HEK293 (cell line): ENCODE measurements around the gene PHF10.
A peak's percentile ranks its signal among the peaks of the same experiment; 100 is the strongest.

Experiments used
- CTCF ChIA-PET: fragments of 350-600 bp; formaldehyde crosslinking; extraction: SDS; loops from one replicate; lab custom pipeline; 2021; ENCODE audit warnings: antibody characterized with exemption; lab: Yijun Ruan, JAX
- POLR2A ChIA-PET: fragments of 300-600 bp; formaldehyde crosslinking; extraction: SDS; loops from one replicate; lab custom pipeline; 2020; ENCODE audit warnings: antibody characterized with exemption, inconsistent platforms; lab: Yijun Ruan, JAX
- H3K27ac ChIP-seq: fragments of 200-500 bp; sonication (Bioruptor generic); 2 replicates; pipeline ENCODE4 v1.5.1; 2014; ENCODE audit warnings: low read depth, low read length, control low read depth, inconsistent platforms; ENCODE audit errors: extremely low read depth
- H3K36me3 ChIP-seq, 2 experiments: fragments of 200-500 bp in 1 of 2; sonication (Bioruptor generic) in 1 of 2; 1 replicate in 1 of 2; 2 replicates in 1 of 2; pipeline ENCODE4 v1.5.1; 2014 to 2017; ENCODE audit warnings: inconsistent platforms in 2 of 2, low read length in 2 of 2; ENCODE audit not compliant: control insufficient read depth in 2 of 2, insufficient read depth in 1 of 2
- H3K4me1 ChIP-seq: fragments of 200-500 bp; sonication (Bioruptor generic); 2 replicates; pipeline ENCODE4 v1.5.1; 2014; ENCODE audit warnings: mild to moderate bottlenecking, low read length, inconsistent platforms; ENCODE audit not compliant: control insufficient read depth, insufficient read depth
- H3K4me3 ChIP-seq: 2 replicates; pipeline ENCODE4 v1.5.1; 2011; ENCODE audit warnings: low read depth, mild to moderate bottlenecking, control low read depth, low read length, moderate library complexity
- H3K9me3 ChIP-seq: fragments of 200-500 bp; sonication (Bioruptor generic); 2 replicates; pipeline ENCODE4 v1.5.1; 2014; ENCODE audit warnings: low read depth, low read length, inconsistent platforms; ENCODE audit not compliant: control insufficient read depth, insufficient read depth
- HOXC10 ChIP-seq: sonication (generic); formaldehyde crosslinking; IDR thresholded peaks from 2 replicates; pipeline ENCODE4 v1.8.1; 2023; ENCODE audit warnings: mild to moderate bottlenecking, missing genetic modification reagents
- MYNN ChIP-seq: fragments of 450-650 bp; formaldehyde crosslinking; IDR thresholded peaks from 2 replicates; pipeline ENCODE4 v1.5.1; 2016; ENCODE audit warnings: missing biosample characterization, missing genetic modification characterization, borderline replicate concordance
- PRDM1 ChIP-seq: fragments of 450-650 bp; formaldehyde crosslinking; IDR thresholded peaks from 2 replicates; pipeline ENCODE4; 2016; ENCODE audit warnings: missing biosample characterization, missing genetic modification characterization
- ZBTB17 ChIP-seq: fragments of 450-650 bp; formaldehyde crosslinking; IDR thresholded peaks from 2 replicates; pipeline ENCODE4 v1.5.1; 2016; ENCODE audit warnings: missing biosample characterization, missing genetic modification characterization
- ZFP37 ChIP-seq: fragments of 450-650 bp; formaldehyde crosslinking; IDR thresholded peaks from 2 replicates; pipeline ENCODE4 v1.5.1; 2016; ENCODE audit warnings: missing biosample characterization, missing genetic modification characterization
- ZNF16 ChIP-seq: fragments of 450-650 bp; formaldehyde crosslinking; IDR thresholded peaks from 2 replicates; pipeline ENCODE4 v1.5.1; 2016; ENCODE audit warnings: low read depth, missing biosample characterization, missing genetic modification characterization
- ZNF335 ChIP-seq: fragments of 450-650 bp; formaldehyde crosslinking; conservative IDR thresholded peaks from 2 replicates; pipeline ENCODE4 v1.5.1; 2016; ENCODE audit warnings: missing biosample characterization, missing genetic modification characterization
- ZNF658 ChIP-seq: fragments of 450-650 bp; formaldehyde crosslinking; IDR thresholded peaks from 2 replicates; pipeline ENCODE4; 2016; ENCODE audit warnings: missing biosample characterization, missing genetic modification characterization
- ZXDB ChIP-seq: fragments of 450-650 bp; formaldehyde crosslinking; IDR thresholded peaks from 2 replicates; pipeline ENCODE4 v1.5.1; 2016; ENCODE audit warnings: missing biosample characterization, missing genetic modification characterization
- TF ChIP-seq, protein P1 (sequence below): fragments of 450-650 bp; formaldehyde crosslinking; optimal IDR thresholded peaks from 2 replicates; pipeline ENCODE3; 2016; ENCODE audit warnings: missing biosample characterization, mild to moderate bottlenecking, missing genetic modification characterization
- TF ChIP-seq, protein P2 (sequence below): fragments of 450-650 bp; formaldehyde crosslinking; conservative IDR thresholded peaks from 2 replicates; pipeline ENCODE4 v1.5.1; 2016; ENCODE audit warnings: low read depth, missing biosample characterization, missing genetic modification characterization
- TF ChIP-seq, protein P3 (sequence below): fragments of 450-650 bp; formaldehyde crosslinking; IDR thresholded peaks from 2 replicates; pipeline ENCODE4 v1.5.1; 2017; ENCODE audit warnings: missing biosample characterization, missing genetic modification characterization
- TF ChIP-seq, protein P4 (sequence below): fragments of 450-650 bp; formaldehyde crosslinking; IDR thresholded peaks from 2 replicates; pipeline ENCODE4 v1.5.1; 2016; ENCODE audit warnings: missing biosample characterization, missing genetic modification characterization
- TF ChIP-seq, protein P5 (sequence below): fragments of 450-650 bp; formaldehyde crosslinking; IDR thresholded peaks from 2 replicates; pipeline ENCODE4 v1.5.1; 2016; ENCODE audit warnings: missing biosample characterization, missing genetic modification characterization

The PHF10 gene

DNA sequence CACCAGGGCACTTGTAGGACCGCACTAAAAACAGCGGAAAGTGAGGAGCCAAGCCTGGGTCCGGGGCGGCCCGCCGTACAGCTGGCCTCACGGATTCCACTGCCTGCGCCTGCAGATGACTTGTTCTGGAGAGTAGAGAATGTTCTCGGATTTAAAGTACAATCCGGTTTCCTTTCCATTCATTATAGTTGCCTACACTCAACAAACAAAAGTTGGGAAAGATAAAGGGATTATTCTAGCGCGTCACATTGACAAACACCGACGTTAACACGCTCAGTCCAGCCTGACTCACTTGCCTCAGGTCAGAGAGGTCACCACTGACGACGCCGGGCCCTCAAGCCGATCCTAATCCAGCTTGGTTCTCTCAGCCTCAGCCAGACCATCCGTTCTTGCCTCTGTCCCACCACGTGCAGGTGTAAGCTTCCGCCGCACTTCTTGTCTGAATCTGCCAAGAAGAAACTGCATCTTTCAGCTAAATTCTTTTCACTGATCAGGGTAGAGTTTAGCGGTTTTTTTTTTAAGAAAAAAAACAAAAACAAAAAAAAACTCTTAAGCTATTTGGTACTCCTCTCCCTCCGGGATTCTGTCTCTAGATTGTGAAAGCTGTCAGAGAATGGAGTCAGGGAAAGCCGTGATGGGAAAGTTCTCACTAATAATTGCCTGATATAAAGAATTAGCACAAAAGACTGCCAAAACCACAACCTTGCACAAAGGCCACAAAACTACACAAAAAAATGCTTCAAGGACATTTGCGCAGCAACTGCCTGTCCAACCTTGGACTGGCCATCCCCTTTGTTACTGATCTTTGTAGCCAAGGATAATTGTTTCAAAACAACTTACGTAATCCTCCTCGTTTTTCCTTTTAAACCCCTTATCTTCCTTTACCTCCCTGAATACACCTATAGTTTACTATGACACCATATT lies 1.1 kb upstream of the PHF10 start (continued):
- TF ChIP-seq, protein P1, sequence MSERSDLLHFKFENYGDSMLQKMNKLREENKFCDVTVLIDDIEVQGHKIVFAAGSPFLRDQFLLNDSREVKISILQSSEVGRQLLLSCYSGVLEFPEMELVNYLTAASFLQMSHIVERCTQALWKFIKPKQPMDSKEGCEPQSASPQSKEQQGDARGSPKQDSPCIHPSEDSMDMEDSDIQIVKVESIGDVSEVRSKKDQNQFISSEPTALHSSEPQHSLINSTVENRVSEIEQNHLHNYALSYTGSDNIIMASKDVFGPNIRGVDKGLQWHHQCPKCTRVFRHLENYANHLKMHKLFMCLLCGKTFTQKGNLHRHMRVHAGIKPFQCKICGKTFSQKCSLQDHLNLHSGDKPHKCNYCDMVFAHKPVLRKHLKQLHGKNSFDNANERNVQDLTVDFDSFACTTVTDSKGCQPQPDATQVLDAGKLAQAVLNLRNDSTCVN (tag by site-specific recombination) = peak; percentile 39
- TF ChIP-seq ZNF658 (no peak), ZBTB17 (peak; percentile 33; the same call in 1 of the 2 replicates), ZFP37 (tag by site-specific recombination) (0 out of 2 replicates have a peak, but pooled peaks have one; percentile 14), PRDM1 (peak; percentile 78), ZNF335 (peak; percentile 76)
- TF ChIP-seq, protein P2, sequence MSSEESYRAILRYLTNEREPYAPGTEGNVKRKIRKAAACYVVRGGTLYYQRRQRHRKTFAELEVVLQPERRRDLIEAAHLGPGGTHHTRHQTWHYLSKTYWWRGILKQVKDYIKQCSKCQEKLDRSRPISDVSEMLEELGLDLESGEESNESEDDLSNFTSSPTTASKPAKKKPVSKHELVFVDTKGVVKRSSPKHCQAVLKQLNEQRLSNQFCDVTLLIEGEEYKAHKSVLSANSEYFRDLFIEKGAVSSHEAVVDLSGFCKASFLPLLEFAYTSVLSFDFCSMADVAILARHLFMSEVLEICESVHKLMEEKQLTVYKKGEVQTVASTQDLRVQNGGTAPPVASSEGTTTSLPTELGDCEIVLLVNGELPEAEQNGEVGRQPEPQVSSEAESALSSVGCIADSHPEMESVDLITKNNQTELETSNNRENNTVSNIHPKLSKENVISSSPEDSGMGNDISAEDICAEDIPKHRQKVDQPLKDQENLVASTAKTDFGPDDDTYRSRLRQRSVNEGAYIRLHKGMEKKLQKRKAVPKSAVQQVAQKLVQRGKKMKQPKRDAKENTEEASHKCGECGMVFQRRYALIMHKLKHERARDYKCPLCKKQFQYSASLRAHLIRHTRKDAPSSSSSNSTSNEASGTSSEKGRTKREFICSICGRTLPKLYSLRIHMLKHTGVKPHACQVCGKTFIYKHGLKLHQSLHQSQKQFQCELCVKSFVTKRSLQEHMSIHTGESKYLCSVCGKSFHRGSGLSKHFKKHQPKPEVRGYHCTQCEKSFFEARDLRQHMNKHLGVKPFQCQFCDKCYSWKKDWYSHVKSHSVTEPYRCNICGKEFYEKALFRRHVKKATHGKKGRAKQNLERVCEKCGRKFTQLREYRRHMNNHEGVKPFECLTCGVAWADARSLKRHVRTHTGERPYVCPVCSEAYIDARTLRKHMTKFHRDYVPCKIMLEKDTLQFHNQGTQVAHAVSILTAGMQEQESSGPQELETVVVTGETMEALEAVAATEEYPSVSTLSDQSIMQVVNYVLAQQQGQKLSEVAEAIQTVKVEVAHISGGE (tag by site-specific recombination) = no peak; the same call in 1 of the 2 replicates

DNA sequence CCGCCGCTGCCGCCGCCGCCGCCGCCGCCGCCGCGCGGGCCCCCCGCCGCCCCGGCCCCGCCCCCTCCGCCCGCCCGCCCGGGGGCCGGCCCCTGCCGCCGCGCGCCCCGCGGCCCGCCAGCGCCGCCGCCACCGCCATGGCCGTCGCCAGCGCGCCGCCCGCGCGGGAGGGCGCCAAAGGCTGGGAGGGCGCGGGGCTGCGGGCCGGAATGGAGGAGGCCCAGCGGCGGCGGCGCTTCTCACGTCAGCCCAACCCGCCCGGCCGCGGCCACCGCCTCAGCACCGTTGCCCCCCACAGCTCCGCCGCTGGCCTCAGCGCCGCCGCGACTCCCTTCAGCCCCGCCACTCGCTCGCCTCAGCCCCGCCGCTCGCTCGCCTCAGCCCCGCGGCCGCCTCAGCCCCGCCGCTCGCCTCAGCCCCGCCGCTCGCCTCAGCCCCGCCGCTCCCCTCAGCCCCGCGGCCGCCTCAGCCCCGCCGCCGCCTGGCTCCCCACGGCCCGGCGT lies 258 bp downstream of the PHF10 start:
- Histone ChIP-seq H3K36me3 (peaks cover 0 to 3% of the 10 kb centered on the region in 2 experiments; a peak in 1 of 3 replicates), H3K4me1 (0 out of 2 replicates have a peak, but pooled peaks cover 4% of the 10 kb centered on the region), H3K4me3 (peak overlapping the region; percentile 89), H3K9me3 (no peaks in the 10 kb centered on the region), H3K27ac (peak overlapping the region; percentile 93)
- TF ChIP-seq MYNN (tag by site-specific recombination) (no peak), ZXDB (tag by site-specific recombination) (no peak), HOXC10 (CRISPR knock-in tag) (peak; percentile 59; the same call in 1 of the 2 replicates), ZNF16 (tag by site-specific recombination) (no peak)
- TF ChIP-seq, protein P3, sequence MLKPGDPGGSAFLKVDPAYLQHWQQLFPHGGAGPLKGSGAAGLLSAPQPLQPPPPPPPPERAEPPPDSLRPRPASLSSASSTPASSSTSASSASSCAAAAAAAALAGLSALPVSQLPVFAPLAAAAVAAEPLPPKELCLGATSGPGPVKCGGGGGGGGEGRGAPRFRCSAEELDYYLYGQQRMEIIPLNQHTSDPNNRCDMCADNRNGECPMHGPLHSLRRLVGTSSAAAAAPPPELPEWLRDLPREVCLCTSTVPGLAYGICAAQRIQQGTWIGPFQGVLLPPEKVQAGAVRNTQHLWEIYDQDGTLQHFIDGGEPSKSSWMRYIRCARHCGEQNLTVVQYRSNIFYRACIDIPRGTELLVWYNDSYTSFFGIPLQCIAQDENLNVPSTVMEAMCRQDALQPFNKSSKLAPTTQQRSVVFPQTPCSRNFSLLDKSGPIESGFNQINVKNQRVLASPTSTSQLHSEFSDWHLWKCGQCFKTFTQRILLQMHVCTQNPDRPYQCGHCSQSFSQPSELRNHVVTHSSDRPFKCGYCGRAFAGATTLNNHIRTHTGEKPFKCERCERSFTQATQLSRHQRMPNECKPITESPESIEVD (tag by site-specific recombination) = no peak
- TF ChIP-seq, protein P4, sequence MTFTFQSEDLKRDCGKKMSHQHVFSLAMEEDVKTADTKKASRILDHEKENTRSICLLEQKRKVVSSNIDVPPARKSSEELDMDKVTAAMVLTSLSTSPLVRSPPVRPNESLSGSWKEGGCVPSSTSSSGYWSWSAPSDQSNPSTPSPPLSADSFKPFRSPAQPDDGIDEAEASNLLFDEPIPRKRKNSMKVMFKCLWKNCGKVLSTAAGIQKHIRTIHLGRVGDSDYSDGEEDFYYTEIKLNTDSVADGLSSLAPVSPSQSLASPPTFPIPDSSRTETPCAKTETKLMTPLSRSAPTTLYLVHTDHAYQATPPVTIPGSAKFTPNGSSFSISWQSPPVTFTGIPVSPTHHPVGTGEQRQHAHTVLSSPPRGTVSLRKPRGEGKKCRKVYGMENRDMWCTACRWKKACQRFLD (tag by site-specific recombination) = no peak
- TF ChIP-seq, protein P5, sequence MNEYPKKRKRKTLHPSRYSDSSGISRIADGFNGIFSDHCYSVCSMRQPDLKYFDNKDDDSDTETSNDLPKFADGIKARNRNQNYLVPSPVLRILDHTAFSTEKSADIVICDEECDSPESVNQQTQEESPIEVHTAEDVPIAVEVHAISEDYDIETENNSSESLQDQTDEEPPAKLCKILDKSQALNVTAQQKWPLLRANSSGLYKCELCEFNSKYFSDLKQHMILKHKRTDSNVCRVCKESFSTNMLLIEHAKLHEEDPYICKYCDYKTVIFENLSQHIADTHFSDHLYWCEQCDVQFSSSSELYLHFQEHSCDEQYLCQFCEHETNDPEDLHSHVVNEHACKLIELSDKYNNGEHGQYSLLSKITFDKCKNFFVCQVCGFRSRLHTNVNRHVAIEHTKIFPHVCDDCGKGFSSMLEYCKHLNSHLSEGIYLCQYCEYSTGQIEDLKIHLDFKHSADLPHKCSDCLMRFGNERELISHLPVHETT (tag by site-specific recombination) = no peak
- ChIA-PET CTCF (no interaction called here), POLR2A (interaction anchor here (2.3 to 3.2 kb wide), 3 partner anchors 22 to 31 kb away, joined by 5 to 33 read pairs (median 21); partner anchors contain the start of genes C6orf120, DYNLT2, ERMARD and WDR27)
